HTR-8/SVneo (cell line): ENCODE measurements around the gene GNB2.
"Not testable (repeated sequence)": the region's sequence is repeated elsewhere in the genome, so short reads cannot be mapped to it uniquely, and the experiment has no call there.

ENCODE experiments used
- DNase-seq: peaks from one replicate; pipeline ENCODE4 v3.0.0; 2011; ENCODE audit warnings: low spot score, mixed read lengths; ENCODE audit not compliant: insufficient read length
- FAIRE-seq: peaks from 2 replicates; lab custom pipeline; 2011; peaks lifted over from hg19 to GRCh38; lab: Jason Lieb, UNC

The GNB2 gene

DNA sequence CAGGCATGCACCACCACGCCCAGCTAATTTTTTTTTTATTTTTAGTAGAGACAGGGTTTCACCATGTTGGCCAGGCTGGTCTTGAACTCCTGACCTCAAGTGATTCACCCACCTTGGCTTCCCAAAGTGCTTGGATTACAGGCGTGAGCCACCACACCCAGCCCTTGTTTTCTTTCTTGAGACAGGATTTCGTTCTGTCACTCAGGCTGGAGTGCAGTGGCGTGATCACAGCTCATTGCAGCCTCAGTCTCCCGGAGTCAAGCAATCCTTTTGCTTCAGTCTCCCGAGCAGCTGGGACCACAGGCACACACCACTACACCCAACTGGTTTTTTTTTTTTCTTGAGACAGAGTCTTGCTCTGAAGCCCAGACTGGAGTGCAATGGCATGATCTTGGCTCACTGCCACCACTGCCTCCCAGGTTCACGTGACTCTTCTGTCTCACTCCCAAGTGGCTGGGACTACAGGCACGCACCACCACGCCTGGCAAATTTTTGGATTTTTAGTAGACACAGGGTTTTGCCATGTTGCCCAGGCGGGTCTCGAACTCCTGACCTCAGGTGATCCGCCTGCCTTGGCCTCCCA lies 11.3 kb upstream of the GNB2 start:
- not testable (repeated sequence) for FAIRE-seq, DNase-seq

DNA sequence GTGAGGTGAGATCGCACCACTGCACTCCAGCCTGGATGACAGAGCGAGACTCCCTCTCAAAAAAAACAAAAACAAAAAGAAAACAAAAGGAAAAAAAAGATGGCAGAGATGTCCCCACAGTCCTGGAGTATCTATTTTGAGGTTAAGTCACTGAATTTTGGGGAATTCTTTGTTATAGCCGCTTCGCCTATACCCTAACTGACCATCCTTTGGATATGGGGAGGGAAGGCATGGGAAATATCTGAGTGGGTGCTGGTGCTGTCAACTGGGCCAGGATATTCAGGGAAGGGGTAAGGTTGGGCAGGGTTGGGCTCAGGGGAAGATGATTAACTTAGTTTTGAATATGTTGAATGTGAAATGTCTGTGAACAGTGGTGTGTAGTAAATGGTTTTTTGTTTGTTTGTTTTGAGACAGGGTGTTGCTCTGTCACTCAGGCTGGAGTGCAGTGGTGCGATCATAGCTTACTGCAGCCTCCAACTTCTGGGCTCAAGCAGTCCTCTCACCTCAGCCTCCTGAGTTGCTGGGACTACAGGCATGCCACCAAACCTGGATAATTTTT lies 8.3 kb upstream of the GNB2 start:
- no peak for DNase-seq
- no peak for FAIRE-seq

DNA sequence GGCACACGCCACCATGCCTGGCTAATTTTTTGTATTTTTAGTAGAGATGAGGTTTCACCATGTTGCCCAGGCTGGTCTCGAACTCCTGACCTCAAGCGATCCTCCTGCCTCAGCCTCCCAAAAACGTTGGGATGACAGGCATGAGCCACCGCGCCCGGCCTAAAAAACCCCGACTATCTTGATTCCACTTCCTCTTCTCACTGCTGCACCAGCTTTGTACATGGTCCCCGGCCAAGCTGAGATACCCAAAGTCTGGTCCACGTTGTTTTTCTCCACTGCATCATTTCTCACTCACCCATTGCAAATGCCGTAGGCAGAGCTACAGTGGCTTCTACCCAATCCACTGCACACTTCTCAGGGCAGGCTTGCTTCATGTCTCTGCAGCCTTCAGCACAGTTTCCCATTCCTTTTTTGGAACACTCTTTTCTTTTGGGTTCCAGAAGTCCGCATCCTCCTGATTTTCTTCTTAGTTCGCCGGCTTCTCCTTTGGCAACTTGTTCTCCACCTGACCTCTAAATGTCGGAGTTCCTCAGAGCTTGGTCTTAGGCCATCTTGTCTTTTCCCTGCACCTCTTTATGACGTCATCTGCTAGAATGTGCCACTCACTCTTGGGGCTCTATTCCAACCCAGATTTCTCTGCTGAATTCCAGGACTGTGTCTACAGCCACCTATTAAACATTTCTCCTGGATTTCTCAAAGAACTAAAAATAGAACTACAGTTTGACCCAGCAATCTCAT lies 6.0 kb upstream of the GNB2 start:
- FAIRE-seq (no peak), DNase-seq (no peak)

DNA sequence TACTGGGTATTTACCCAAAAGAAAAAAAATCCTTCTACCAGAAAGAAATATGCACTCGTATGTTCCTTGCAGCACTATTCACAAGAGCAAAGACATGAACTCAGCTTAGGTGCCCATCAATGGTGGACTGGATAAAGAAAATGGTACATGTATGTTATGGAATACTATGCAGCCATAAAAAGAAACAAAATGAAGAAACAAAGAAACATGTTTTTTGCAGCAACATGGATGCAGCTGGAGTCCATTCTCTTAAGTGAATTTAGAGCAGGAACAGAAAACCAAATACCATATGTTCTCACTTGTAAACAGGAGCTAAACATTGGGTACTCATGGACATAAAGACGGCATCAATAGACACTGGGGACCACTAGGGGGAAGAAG lies 5.5 kb upstream of the GNB2 start:
- DNase-seq (no peak), FAIRE-seq (no peak)

DNA sequence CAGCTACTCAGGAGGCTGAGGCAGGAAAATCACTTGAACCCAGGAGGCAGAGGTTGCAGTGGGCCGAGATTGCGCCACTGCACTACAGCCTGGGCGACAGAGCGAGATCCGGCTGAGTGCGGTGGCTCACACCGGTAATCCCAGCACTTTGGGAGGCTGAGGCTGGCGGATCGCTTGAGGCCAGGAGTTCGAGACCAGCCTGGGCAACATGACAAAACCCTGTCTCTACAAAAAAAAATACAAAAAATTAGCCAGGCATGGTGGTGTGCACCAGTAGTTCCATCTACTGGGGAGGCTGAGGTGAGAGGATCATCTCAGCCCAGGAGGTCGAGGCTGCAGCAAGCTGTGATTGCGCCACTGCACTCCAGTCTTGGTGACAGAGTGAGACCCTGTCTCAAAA lies 4.4 kb upstream of the GNB2 start:
- not testable (repeated sequence) for DNase-seq, FAIRE-seq

DNA sequence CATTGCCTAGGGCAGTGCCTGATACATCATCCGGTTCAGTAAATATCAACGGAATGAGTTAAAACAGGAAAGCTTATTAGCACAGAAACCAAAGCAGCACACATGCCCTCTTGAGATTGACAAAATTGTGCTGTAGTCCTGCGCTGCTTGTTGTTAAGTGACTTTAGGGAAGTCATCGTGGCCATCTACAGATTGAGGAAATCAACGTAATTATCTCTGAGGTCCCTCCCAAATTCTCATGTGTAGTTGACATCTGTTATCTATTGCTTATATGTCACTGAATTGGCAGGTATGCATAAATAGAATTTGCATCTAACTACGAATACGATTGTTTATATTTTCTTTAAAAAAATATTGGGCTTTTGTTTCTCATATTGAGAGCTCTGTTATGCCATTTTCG lies 3.5 kb upstream of the GNB2 start:
- DNase-seq = no peak

DNA sequence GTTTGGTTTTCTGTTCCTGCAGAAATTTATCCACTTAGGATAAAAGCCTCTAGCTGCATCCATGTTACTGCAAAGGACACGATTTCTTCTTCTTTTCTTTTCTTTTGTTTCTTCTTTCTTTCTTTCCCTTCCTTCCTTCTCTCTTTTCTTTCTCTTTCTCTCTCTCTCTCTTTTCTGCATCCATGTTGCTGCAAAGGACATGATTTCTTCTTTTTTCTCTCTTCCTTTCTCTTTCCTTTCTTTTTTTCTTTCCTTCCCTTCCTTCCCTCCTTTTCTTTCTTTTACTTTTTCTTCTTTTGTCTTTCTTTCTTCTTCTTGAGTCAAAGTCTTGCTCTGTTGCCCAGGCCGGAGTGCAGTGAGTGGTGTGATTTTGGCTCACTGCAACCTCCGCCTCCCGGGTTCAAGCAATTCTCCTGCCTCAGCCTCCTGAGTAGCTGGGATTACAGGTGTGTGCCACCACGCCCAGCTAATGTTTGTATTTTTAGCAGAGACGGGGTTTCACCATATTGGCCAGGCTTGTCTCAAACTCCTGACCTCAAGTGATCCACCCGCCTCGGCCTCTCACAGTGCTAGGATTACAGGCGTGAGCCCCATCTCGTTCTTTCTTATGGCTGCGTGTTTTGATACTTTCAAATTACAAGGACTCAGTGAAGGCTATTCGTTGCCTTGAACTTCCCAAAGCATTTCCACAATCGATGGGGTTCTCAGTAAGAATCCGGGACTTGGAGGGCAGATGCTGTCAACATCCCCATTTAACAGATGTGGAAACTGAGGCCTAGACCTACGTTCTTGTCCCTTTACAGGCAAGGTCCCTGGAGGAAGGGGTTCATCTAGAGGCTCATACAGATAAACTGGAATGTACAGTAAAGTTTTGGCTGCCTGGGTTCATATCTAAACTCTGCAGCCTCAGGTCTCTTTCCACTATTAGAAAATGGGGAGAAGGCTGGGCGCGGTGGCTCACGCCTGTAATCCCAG lies 1.9 kb upstream of the GNB2 start:
- no peak for FAIRE-seq
- DNase-seq = no peak

More for the DNA sequence above, 3.5 kb upstream of the GNB2 start:
- no peak for FAIRE-seq

DNA sequence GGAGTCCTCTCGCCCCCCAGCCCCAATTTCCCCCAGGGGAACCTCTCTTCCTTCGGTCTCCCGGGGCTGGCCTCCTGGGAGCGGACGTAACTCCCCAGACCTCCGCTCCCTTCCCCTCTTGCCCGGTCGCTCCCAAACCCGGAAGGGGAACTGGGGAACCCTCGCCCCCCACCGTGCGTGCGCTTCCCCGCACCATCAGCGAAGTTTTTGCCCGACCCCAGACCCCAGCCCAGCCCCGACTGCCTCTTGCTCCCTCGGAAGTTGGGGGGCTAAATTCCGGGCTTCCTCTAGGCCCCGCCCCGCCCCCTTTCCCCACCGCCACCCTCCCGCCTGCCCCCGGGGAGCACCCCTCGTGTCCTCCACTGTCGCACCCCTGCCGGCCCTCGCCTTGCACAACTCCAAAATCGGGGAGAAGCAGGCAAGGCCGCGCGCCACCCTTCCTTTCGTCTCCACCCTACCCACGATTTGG lies 436 bp downstream of the GNB2 start:
- DNase-seq = no peak

DNA sequence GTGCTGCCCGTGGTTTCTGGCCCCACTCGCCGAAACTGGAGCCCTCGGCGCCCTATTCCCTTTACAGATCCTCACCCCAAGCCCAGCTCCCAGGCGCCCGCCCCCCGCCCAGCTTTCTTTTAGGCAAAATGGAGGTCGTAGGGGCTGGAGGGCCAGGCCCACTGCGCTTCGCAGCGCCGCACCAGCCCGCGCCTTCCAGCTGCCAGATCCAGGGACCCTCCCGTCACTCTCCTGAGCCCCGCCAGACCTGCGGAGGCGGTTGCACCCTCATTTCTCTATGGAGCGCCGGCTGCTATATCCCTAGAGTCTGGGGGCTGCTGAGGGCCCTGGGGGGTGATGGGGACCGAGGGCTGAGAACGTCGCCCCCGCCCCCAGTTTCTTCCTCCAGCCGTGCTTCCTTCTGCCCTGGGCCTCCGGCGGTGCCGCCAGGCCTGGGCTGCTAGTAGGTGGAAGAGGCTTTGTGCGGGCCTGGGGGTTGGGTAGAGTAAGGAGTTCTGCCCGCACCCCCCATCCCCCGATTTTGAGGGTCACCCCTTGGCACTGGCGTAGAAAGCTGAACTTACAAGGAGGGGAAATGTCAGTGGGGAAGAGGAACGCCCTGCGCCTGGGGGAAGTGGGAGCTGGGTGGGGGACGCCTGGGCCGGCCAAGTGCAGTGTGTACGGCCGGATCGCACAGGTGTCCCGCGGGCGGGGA lies 1.0 kb downstream of the GNB2 start:
- FAIRE-seq = no peak
- no peak for DNase-seq

More for the DNA sequence above, 436 bp downstream of the GNB2 start:
- no peak for FAIRE-seq

DNA sequence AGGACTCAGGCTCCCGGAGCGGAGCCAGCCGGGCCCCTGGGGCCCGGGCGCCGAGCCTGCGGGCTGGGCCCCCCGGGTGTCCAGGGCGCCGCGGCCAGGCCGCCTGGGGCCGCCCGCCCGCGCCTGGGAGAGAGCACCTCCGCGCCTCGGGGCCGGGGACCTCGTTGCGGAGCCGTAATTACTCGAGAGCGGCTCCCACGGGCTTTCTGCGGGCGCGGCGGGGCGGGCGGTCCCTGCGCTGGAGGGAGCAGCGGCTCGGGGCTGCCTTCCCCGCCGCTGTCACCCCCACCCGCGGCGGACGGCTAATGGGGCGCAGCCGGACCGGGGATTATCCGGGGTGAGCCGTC lies 1.5 kb downstream of the GNB2 start:
- FAIRE-seq = no peak
- DNase-seq = no peak

DNA sequence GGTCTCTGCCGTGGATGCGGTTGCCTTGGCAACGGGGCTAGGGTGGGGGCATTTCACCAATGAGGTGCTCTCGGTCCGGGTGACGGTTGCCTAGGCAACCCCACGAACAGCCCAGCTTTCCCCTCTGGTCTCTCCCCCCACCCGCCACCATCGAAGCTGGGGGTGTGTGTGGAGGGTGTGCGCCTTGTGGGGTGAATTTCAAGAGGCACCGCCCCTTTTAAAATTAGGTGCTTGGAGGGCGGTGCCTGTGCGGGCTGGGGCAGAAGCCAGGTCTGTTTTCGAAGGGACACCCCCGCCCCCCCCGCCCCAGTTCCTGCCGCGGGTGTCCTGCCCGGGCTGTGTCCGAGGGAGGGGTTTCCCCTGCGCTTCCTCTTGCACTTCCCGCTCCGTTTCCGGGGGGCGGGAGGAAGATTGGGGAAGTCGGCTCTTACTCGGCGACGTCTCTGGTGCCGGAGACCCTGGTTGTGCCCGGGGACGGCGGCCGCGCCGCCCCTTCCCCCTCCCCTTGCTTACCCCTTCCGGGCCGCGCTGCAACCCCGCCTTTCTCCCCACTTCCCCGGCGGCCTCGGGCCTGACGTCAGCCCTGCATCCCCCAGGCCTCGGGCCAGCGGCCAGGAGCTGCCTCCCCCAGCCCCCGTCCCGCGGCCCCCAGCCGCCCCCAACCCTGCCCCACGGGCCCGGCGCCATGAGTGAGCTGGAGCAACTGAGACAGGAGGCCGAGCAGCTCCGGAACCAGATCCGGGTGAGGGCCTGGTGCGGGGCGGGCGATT lies 2.2 kb downstream of the GNB2 start:
- FAIRE-seq (no peak), DNase-seq (peak; percentile 39)

DNA sequence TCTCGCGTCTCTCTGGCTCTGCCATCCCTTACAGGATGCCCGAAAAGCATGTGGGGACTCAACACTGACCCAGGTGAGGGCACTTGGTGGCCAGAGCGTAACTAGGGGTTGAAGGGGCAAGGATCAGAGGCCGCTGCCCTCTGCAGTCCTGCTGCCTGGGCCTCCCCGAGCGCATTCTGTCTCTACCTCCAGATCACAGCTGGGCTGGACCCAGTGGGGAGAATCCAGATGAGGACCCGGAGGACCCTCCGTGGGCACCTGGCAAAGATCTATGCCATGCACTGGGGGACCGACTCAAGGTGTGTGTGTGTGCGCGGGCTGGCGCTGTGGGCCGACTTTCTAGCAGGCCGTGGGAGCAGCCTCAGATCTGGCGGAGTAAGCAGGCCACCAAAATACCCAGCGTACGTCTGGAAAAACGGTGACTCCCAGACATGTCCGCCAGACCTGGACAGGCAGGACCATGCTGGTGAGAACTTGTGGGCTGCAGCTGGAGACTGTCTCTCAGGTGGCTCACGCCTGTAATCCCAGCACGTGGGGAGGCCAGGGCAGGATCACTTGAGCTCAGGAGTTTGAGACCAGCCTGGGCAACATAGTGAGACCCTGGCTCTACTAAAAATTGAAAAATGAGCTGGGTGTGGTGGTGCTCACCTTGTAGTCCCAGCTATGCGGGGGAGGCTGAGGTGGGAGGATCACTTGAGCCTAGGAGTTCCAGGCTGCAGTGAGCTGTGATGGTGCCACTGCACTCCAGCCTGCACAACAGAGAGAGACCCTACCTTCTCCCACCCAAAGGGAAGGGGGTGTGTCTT lies 3.2 kb downstream of the GNB2 start:
- DNase-seq = no peak
- FAIRE-seq = no peak

DNA sequence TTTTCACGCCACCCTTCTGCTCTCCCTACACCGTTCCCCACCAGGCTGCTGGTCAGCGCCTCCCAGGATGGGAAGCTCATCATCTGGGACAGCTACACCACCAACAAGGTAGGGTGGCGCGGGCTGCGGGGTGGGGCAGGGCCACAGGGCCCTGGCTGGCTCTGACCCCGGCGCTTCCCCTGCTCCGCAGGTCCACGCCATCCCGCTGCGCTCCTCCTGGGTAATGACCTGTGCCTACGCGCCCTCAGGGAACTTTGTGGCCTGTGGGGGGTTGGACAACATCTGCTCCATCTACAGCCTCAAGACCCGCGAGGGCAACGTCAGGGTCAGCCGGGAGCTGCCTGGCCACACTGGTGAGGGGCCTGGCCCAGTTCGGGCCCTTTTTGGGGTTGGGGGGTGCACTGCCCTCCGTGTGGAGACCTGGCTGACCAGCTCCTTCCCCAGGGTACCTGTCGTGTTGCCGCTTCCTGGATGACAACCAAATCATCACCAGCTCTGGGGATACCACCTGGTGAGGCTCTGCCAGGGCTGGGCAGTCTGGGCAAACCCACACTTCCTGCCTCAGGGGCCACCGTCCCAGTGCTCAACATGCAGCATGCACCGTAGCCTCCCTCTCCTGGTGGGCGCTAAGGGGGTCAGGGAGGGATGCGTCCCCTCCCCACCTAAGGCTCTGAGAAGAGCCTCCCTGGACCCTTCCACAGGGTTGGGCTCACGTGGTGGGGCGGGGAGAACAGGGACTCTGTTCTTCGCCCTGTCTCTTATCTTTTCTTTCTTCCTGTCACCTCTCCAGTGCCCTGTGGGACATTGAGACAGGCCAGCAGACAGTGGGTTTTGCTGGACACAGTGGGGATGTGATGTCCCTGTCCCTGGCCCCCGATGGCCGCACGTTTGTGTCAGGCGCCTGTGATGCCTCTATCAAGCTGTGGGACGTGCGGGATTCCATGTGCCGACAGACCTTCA lies 4.0 kb downstream of the GNB2 start:
- FAIRE-seq (no peak), DNase-seq (no peak)

DNA sequence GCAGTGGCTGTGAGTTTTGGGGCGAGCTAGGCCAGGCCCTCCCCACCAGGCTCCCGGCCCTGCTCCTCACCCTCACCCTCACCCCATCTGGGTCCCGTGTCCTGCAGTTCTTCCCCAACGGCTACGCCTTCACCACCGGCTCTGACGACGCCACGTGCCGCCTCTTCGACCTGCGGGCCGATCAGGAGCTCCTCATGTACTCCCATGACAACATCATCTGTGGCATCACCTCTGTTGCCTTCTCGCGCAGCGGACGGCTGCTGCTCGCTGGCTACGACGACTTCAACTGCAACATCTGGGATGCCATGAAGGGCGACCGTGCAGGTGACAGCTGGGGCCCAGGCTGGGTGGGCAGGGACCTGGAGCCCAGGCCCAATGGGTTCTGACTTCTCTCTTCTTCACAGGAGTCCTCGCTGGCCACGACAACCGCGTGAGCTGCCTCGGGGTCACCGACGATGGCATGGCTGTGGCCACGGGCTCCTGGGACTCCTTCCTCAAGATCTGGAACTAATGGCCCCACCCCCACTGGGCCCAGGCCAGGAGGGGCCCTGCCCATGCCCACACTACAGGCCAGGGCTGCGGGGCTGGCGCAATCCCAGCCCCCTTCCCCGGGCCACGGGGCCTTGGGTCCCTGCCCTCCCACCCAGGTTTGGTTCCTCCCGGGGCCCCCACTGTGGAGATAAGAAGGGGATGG lies 4.9 kb downstream of the GNB2 start:
- no peak for DNase-seq
- FAIRE-seq = no peak

DNA sequence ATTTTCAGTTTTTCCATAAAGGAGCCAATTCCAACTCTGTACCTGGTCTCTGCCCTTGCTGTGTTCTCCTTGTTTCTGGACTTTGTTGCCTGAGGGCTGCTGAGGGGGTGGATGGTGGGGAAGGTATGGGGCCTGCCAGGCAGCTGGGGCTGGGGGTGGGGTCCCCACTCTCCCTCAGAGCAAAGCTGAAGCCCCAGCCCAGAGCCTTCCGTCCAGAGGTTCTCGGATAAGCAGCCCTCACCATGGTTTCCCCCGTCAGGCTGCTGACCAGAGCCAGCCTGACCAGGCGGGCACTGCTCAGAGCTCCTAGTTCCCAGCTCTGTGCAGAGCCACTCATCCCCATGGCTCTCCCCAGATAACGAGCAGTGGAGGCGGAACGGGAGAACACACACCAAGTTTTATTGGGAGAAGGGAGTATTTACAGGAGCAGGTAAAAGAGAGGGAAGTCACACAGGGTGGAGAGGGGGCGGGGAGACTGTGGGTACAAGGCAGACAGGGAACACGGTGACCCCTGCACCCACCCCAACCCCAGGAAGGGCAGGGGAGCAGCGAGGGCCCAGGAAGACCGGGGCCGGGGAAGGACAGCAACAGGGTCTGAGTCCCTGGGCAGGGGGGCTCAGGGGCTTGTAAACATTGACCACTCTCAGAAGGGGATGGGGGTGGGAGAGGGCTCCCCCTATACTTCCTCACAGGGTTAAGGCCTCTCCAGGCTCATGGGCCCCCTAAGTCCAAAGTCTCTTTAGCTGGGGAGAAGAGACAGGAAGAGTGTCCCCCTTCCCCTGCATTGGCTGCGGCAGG lies 5.8 kb downstream of the GNB2 start:
- DNase-seq (no peak), FAIRE-seq (no peak)

DNA sequence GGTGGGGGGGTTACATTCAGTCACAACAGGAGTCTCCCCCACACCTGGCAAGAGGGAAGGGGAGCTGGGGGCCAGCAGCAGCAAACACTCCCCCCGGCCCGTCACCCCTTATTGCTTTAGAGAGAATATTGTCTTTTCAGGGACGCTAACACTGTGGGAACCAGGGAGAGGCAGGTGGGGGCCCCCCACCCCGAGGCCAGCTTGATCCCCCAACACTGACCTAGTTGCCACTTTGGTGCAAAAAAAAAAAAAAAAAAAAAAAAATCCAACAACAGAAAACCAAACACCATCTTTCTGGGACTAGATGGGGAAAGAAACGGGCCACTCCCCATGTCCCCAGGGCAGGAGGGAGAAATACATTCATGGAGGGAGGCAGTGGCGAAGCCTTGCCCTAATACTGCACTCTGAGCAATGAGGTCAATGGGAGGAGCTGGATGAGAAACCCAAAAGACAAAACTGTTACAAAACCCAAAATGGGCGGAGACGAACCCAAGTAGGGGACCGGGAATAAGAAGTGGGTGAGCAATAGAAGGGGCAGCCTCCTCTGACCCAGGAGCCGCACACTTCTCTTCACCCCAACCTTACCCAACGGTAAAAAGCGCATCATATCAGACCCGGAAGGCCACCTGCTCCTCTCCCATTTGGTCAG lies 6.5 kb downstream of the GNB2 start:
- FAIRE-seq = no peak
- no peak for DNase-seq
